T-helper 22 cell (primary cell): ENCODE data around the gene MANBA.
"Not testable (repeated sequence)": the region's sequence is repeated elsewhere in the genome, so short reads cannot be mapped to it uniquely, and the experiment has no call there.

Experiments
- DNase-seq: peaks from one replicate; pipeline ENCODE4 v3.0.0-alpha.2; 2020; ENCODE audit warnings: low read depth

Gene MANBA

GRCh38 chr4:102761906-102762305 lies 1.1 kb upstream of the MANBA start:
- DNase-seq = no peak

GRCh38 chr4:102761296-102761701 lies 531 bp upstream of the MANBA start:
- no peak for DNase-seq

GRCh38 chr4:102759831-102760644 lies 730 bp downstream of the MANBA start:
- no peak for DNase-seq

DNA sequence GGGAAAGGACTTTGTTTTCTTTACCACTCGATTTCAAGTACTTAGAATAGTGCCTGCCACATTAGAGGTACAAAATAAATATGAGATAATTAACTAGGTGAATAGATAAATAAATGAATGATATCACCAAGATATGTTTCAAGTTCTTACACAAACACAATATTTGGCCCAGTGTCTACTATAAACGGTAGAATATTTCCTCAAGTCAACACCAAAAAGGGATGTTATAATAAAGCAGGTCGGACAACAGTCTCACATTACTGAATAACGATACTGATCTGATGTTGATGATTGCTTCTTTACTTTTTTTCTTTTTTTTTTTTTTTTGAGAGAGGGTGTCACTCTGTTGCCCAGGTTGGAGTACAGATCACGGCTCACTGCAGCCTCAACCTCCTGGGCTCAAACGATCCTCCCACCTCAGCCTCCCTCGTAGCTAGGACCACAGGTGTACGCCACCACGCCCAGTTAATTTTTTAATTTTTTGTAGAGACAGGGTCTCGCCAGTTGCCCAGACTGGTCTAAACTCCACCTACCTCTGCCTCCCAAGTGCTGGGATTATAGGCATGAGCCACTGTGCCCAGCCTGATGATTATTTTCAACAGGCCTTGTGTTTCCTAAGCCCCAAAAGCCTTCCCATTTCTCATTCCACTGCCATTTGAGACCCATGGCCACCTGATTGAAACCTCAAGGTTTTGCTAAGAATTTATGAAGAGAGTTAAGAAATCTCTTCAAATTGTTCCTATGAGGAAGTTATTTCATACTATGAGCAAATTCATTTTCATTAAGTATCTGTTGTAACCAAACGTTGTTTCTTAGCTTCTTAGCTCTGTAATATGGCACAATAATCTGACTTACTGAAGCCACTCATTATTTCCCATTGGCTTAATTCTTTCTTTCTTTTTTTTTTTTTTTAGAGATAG lies 2.3 kb downstream of the MANBA start:
- DNase-seq = no peak

GRCh38 chr4:102757681-102758080 lies 3.1 kb downstream of the MANBA start:
- DNase-seq = no peak

DNA sequence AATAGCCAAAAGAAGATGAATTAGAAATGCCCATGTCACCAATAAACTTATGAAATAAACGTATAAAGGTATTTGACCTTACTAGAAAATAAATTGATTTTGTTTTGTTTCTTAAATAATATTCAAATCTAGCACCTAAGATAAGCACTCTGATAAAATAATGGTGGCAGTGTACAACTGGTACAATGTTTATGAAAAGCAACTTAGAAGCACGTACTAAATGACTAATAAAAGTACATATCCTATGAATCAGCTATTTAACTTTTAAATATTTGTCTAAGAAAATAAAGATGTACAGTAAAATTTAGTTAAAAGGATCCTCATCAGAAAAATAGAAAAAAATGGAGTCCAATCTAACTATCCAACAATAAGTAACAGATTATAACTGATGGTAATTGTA lies 6.7 kb downstream of the MANBA start:
- DNase-seq = no peak

DNA sequence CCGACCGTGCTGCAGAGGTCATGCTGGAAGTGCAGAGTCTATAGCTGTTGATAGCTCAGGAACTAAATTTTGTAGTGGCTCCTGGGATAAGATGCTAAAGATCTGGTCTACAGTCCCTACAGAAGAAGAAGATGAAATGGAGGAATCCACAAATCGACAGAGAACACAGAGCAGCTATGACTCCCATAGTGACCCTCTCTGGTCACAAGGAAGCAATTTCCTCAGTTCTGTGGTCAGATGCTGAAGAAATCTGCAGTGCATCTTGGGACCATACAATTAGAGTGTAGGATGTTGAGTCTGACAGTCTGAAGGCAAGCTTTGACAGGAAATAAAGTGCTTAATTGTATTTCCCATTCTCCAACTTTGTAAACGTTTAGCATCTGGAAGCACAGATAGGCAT lies 8.8 kb downstream of the MANBA start:
- DNase-seq = no peak

- DNase-seq = not testable (repeated sequence)
These were observed 17.4 kb downstream of the MANBA start for GRCh38 chr4:102743352-102743751.

- DNase-seq = not testable (repeated sequence)
These were observed 22.0 kb downstream of the MANBA start for GRCh38 chr4:102738802-102739201.

- no peak for DNase-seq
These were observed 23.9 kb downstream of the MANBA start for GRCh38 chr4:102736636-102737549.

DNA sequence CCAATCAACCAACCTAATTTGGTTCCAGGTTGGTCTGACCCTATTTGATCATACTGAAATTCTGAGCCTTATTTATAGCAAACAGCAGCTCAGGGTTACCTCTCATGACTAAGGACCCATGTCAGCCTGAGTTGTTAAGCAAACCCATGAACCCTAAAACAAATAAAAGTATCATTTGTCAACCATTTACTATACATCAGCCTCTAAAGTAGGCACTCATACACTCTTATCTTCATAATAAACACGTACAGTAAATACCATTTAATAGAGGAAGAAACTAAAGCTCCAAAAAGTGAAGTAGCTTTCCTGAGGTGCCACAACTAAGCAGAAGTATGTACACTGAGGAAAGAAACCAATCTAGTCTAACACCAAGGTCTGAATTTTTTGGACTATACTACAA lies 25.2 kb downstream of the MANBA start:
- no peak for DNase-seq

GRCh38 chr4:102734591-102735385 lies 26.0 kb downstream of the MANBA start:
- no peak for DNase-seq

GRCh38 chr4:102734116-102734515 lies 26.7 kb downstream of the MANBA start:
- DNase-seq = no peak

DNA sequence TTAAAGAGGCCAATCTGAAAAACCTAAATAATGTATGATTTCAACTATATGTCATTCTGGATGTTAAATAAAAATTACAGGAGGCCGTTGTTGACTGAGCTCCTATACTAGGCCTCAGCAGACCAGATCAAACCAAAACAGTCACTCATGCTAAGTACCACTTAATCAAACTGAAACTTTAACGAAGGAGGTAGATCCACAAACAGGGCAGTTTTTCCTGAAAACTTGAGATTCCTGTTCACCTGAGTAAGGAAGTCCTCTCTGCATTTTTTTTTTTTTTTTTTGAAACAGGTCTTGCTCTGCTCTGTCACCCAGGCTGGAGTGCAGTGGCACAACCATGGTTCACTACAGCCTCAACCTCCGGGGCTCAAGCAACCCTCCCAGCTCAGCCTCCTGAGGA lies 27.7 kb downstream of the MANBA start:
- no peak for DNase-seq

GRCh38 chr4:102732678-102733077 lies 28.1 kb downstream of the MANBA start:
- no peak for DNase-seq

- DNase-seq = no peak
These were observed 29.7 kb downstream of the MANBA start for GRCh38 chr4:102730968-102731533.

DNA sequence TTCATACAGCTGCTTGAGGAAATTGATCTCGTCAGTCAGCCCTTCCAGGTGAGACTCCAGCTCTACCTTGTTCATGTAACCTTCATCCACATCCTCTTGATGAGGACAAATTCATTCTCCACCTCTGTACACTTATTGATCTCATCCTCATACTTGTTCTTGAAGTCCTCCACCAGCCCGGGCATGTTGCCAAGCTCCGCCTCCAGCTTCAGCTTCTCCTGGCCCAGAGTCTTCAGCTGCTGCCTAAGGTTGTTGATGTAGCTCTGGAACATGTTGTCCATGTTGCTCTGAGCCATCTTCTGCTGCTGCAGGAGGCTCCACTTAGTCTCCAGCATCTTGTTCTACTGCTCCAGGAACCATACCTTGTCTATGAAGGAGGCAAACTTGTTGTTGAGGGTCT lies 31.3 kb downstream of the MANBA start:
- DNase-seq = not testable (repeated sequence)

DNA sequence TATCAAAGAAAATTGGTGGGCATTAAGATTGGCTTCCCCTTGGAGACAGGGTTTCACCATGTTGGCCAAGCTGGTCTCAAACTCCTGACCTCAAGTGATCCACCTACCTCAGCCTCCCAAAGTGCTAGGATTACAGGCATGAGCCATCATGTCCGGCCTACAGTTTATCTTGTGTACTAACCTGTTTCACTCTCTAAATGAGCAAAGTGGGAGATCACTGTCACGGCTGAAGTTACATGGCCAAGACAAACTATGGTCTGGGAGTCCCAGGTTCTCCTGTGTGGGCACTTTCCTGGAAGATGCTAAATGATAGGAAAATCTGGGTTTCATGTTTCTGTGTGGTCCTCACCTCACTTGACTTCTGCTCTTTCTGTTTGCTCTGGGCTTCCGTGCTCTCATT lies 33.8 kb downstream of the MANBA start:
- DNase-seq = not testable (repeated sequence)

DNA sequence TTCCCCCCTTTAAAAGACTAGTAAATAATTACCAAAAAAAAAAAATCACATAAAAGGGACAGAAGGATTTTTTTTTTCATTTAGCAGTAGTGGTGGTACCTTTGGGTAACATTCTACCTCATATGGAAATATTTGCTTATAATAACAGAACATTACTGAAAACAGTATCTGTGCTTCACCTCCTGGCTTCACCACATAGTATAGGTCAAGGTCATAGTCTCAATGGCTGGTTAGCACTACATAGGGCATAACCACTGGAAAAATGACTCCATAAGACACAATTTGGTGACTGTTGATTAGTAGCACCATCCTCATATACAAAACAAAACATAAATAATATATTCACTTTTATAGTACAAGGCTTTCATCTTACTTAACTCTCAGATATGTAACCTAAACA lies 34.7 kb downstream of the MANBA start:
- DNase-seq = no peak

- DNase-seq = no peak
These were observed 35.5 kb downstream of the MANBA start for GRCh38 chr4:102725229-102725628.

- no peak for DNase-seq
These were observed 37.3 kb downstream of the MANBA start for GRCh38 chr4:102723511-102723910.
